ENCODE results near the gene PRDM2.

Gene PRDM2

DNA sequence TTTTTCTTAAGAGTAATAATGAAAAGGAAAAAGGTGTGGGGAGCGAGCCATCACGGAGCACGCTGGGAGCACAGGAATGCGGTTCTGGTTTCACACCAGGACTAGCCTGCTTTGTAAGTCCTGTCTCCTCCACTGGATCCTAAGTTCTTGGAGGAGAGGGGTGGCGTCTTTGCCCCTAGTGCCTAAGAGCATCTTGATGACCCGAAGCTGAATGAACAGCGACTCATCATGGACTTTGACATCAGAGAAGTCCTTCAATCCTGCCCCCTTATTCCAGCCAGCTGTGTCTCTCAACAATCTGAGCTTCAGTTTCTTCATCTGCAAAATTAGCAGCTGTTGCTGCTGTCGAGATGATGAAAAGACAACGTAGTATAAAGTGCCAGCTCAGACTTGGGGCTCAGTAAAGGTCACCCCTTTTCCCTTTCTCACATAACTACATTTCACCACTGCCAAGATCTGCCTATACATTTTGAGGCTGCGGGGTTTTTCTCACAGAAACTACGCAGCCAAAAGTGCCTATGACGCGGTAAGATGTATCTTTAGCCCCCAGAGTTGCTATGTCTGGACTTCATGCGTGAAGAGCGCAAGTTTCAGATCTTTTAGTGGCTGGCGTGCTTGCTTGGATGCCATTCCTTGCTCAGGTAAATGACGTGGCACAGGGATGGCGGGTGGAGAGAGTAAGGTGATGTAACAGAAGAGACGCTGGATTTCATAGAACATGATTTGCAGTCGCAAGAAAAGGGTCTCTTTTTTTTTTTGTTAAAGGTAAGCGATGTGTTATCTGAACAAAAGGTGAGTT, 4.9 kb upstream of the PRDM2 start:
- Histone ChIP-seq H3K27me3 (no peaks in the 10 kb centered on the region), H3K9me3 (no peaks in the 10 kb centered on the region), H3K4me3 (ENCODE audit: low read depth, low read length) (no peak overlapping the region), H3K36me3 (no peaks in the 10 kb centered on the region), H3K4me1 (no peaks in the 10 kb centered on the region)
- DNase-seq, result no peak
- TF ChIP-seq, protein P1, sequence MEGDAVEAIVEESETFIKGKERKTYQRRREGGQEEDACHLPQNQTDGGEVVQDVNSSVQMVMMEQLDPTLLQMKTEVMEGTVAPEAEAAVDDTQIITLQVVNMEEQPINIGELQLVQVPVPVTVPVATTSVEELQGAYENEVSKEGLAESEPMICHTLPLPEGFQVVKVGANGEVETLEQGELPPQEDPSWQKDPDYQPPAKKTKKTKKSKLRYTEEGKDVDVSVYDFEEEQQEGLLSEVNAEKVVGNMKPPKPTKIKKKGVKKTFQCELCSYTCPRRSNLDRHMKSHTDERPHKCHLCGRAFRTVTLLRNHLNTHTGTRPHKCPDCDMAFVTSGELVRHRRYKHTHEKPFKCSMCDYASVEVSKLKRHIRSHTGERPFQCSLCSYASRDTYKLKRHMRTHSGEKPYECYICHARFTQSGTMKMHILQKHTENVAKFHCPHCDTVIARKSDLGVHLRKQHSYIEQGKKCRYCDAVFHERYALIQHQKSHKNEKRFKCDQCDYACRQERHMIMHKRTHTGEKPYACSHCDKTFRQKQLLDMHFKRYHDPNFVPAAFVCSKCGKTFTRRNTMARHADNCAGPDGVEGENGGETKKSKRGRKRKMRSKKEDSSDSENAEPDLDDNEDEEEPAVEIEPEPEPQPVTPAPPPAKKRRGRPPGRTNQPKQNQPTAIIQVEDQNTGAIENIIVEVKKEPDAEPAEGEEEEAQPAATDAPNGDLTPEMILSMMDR (IDR thresholded peaks at IDR 0.05; ENCODE audit: low read depth, low read length), result no peak

DNA sequence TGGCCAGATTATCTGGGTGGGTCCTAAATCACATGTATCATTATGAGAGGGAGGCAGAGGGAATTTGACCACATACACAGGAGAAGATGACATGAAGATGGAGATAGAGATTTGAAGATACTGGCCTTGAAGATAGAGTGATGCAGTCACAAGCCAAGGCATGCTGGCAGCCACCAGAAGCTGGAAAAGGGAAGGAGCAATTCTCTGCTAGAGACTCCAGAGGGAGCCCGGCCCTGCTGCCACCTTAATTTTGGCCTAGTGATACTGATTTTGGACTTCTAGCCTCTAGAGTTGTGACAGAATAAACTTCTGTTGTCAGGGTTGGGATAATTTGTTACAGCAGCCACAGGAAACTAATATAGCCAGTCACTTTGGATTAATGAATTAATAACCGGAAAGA, 2.2 kb upstream of the PRDM2 start:
- TF ChIP-seq, protein P1 (IDR thresholded peaks at IDR 0.05; ENCODE audit: low read depth, low read length), result no peak
- Histone ChIP-seq H3K4me1 (no peaks in the 10 kb centered on the region), H3K27me3 (no peaks in the 10 kb centered on the region), H3K36me3 (no peaks in the 10 kb centered on the region), H3K9me3 (no peaks in the 10 kb centered on the region), H3K4me3 (ENCODE audit: low read depth, low read length) (no peak overlapping the region)
- no peak for DNase-seq

DNA sequence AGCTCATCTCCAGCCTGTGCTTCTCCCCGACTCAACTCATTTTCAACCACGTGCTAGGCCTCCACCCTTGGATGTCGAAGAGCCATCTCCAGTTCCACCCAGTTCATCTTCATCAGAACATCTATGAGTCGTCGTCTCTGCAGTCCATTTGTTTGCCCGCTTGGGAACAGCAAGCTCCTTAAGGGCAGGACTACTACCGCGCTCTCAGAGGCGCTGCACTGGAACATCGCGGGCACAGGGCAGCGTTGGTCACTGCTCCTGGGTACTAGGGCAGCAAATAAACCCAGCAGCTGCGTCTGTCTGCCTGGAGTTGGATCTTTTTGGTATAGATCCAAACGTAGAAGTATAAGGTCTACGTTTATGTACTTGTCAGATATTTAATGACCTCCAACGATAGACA, 478 bp upstream of the PRDM2 start:
- DNase-seq, result no peak
- Histone ChIP-seq H3K27me3 (no peaks in the 10 kb centered on the region), H3K4me3 (ENCODE audit: low read depth, low read length) (peak overlapping the region; percentile 60), H3K36me3 (no peaks in the 10 kb centered on the region), H3K9me3 (no peaks in the 10 kb centered on the region), H3K4me1 (no peaks in the 10 kb centered on the region)
- TF ChIP-seq, protein P1 (IDR thresholded peaks at IDR 0.05; ENCODE audit: low read depth, low read length), result no peak

- no peaks in the 10 kb centered on the region for H3K9me3 ChIP-seq
- peak overlapping the region; percentile 60 for H3K4me3 ChIP-seq (ENCODE audit: low read depth, low read length)
- no peaks in the 10 kb centered on the region for H3K27me3 ChIP-seq
- TF ChIP-seq, protein P1 (IDR thresholded peaks at IDR 0.05; ENCODE audit: low read depth, low read length), result no peak
- no peaks in the 10 kb centered on the region for H3K4me1 ChIP-seq
- H3K36me3 ChIP-seq, result no peaks in the 10 kb centered on the region
- DNase-seq, result peak; percentile 23
Measured at GRCh38 chr1:13700521-13701270, 708 bp downstream of the PRDM2 start.

DNA sequence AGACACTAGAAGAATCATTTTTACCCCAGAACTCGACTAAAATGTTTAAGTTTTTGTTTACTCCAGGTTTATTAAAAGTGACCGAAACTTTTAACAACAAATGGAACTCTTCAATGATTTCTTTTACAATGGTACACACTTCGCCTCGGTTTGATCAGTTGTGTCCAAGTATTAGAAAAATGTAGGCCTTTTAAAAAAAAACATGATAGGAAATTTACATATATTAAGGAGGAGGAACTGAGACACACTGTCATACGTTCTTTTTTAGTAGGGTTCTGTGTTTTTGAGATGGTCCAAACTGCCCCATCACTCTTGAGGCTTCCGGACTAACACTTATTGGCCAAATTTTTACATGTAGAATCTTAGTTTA, 1.3 kb downstream of the PRDM2 start:
- Histone ChIP-seq H3K27me3 (no peaks in the 10 kb centered on the region), H3K4me1 (no peaks in the 10 kb centered on the region), H3K4me3 (ENCODE audit: low read depth, low read length) (no peak overlapping the region; the same call in 1 of the 2 replicates), H3K36me3 (no peaks in the 10 kb centered on the region), H3K9me3 (no peaks in the 10 kb centered on the region)
- DNase-seq, result no peak
- TF ChIP-seq, protein P1 (IDR thresholded peaks at IDR 0.05; ENCODE audit: low read depth, low read length), result no peak

Measured in BE2C (cell line).